GM18517 (cell line): ENCODE measurements around the gene RTN4R.

Source experiments
- ATAC-seq: cut with Tn5 transposase; IDR thresholded peaks from one replicate; pipeline ENCODE4 v1.9.1; 2021; ENCODE audit warnings: mild to moderate bottlenecking, moderate library complexity; ENCODE audit not compliant: unreplicated experiment

The RTN4R gene

GRCh38 chr22:20258584-20259326 lies 9.4 kb downstream of the RTN4R start:
- no peak for ATAC-seq

- no peak for ATAC-seq
These were observed 10.2 kb downstream of the RTN4R start for GRCh38 chr22:20258021-20258299.

DNA sequence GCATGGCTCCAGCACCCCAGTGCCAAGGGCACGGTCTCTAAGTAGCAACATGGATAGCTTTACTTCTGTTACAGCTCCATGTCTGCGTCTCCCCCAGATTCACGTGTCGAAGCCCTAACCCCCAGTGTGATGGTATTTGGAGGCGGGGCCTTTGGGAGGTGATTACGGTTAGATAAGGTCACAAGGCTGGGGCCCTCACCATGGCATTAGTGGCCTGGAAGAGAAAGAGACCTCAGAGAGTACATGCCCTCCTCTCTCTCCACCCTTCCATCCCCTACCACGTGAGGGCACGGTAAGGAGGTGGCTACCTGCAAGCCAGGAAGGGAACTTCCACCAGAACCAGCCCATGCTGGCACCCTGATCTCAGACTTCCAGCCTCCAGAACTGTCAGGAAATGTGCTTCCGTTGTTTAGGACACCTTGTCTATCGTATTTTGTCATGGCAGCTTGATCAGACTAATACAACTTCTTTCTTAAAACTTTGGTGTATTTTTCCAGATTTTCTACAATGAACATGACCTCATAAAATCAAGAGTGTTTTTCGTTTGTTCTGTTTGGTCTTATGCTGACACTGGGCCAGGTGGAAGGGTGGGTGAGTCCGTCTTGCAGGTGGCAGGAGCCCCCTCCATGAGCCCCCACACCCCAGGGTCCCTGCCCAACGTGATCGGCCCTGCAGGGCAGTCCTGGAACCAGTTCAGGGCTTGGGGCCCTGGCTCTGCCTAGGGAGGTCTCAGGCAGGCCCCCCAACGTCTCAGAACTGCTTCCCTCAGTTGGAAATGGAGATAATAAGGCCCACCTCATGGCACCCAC lies 10.7 kb downstream of the RTN4R start:
- no peak for ATAC-seq

GRCh38 chr22:20256551-20257211 lies 11.4 kb downstream of the RTN4R start:
- ATAC-seq, result no peak

DNA sequence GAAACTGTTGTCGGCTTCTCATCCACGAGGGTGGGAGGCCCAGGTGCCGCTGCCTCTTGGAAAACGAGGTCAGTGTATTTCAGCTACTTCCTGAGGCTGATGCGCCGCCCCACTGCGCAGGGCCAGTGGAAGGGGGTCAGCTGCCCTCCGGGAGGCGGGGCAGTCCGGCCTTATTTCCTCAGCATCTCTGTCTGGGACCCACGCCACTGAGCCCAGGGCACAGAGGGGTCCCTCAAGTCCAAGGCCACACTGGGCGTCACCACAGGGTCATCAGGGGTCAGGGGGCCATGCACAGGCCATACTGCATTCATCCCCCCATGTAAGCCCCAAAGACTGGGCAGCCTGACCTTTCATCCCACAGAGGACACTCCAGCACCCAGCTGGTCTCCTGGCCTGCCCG lies 12.1 kb downstream of the RTN4R start:
- no peak for ATAC-seq

GRCh38 chr22:20254975-20255946 lies 12.9 kb downstream of the RTN4R start:
- no peak for ATAC-seq

GRCh38 chr22:20253161-20253560 lies 15.0 kb downstream of the RTN4R start:
- no peak for ATAC-seq

- no peak for ATAC-seq
These were observed 16.1 kb downstream of the RTN4R start for GRCh38 chr22:20251981-20252380.

DNA sequence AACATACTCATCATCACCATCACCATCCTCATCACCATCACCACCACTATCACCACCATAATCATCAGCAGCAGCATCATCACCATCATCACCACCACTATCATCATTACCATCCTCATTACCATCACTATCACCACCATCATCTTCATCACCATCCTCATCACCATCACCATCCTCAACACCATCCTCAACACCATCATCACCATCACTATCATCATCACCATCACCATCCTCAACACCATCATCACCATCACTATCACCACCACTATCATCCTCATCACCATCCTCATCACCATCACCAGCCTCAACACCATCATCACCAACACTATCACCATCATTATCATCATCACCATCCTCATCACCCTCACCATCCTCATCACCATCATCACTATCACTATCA lies 16.6 kb downstream of the RTN4R start:
- no peak for ATAC-seq

DNA sequence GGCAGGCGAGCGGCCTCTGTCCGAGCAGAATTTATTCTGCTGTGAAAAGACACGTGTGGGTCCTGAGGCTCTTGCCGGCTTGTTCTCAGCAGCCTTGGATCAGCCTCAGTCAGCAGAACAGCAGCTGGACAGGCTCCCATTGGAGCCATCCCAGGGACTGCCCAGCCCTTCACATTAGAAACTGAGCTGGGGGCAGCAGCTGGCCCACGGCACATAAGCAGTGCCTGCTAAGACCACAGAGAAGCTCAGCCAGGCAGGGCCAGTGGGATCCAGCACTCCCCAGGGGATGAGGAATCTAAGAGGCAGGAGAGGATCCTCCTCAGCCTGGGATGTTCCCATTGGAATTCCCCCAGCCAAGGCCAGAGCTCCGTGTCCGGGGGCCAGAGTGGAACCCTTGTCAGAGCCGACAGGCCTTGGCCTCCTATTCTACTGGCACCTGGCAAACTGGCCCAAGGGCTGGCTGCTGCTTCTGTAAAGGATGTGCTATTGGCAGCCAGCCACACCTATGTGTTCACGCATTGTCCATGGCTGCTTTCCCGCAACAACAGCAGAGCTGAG lies 18.2 kb downstream of the RTN4R start:
- no peak for ATAC-seq

DNA sequence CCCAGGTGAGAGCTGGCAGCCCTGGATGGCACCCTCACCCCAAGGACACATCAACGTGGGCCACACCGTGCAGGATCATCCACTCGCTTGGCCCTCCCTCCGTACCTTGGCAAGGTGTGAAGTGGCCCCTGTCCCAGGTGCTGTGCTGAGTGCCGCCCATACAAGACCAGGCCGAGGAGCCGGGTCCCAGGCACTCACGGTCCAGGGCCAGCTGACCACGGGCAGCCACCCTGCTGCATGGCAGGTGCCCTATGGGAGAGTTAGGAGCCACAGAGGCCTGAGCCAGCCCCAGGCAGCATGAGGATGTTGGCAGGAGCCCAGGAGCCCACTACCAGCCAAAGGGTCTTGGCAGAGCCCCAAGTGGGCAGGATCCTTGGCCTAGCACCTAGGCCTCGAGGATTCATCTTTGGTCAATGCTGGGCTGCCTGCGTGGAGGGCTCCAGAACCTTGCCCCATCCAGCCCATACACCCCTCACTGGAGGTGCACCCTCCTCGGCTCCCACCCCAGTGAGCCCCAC lies 19.6 kb downstream of the RTN4R start:
- ATAC-seq, result no peak

DNA sequence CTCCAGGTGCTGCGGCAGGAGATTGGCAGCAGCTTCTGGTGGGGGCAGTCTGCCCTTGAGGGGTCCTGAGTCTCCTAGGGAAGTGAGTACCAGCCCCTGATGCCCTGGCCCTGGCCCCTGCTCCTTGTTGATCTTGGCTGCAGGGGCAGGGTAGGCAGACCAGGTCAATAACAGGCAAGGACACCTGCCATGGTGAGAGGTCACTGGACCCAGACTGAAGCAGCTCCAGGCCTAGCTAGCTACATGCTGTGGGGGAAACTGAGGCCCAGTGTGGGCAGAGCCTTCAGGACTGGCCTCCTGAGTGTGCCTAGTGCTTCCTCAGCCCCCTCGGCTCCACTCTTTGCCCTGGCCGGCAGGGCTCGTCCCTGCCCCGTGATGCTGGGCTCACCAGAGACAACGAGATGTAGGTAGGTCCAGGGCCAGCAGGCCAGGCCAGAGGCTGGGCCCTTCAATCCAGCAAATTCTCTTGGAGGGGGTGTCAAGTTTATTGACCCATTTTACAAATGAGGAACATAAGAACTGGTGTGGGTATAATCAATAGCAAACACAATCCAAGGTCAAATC lies 20.4 kb downstream of the RTN4R start:
- no peak for ATAC-seq

GRCh38 chr22:20247010-20247505 lies 21.1 kb downstream of the RTN4R start:
- no peak for ATAC-seq

DNA sequence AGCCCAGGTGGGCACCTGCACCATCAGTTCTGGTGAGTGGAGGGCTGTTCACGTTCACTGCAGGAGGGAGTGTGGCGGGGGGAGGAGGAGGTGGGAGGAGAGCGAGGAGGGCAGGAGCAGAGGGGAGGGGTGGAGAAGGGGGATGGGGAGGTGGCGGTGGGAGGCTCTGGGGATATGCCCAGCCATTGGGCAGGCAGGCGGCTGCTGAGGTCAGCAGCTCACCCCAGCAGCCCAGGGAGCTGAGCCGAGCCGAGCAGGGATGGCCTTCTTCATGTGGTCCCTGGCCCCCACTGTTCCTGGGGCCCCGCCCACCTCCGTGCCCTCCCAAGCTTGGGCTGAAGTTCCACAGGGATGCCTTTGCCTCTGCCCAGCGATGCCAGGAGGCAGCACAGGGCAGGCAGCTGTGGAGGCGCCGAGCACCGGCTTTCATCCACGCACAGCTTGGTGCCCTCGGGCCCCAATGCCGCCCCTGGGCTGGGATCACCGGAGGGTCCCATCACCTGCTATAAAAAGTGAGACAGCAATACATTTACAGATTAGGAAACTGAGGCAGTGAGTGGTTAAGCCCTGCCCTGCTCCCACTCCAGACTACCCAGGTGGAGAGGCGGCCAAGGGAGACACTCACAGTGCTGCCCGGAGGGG lies 21.6 kb downstream of the RTN4R start:
- ATAC-seq, result no peak

DNA sequence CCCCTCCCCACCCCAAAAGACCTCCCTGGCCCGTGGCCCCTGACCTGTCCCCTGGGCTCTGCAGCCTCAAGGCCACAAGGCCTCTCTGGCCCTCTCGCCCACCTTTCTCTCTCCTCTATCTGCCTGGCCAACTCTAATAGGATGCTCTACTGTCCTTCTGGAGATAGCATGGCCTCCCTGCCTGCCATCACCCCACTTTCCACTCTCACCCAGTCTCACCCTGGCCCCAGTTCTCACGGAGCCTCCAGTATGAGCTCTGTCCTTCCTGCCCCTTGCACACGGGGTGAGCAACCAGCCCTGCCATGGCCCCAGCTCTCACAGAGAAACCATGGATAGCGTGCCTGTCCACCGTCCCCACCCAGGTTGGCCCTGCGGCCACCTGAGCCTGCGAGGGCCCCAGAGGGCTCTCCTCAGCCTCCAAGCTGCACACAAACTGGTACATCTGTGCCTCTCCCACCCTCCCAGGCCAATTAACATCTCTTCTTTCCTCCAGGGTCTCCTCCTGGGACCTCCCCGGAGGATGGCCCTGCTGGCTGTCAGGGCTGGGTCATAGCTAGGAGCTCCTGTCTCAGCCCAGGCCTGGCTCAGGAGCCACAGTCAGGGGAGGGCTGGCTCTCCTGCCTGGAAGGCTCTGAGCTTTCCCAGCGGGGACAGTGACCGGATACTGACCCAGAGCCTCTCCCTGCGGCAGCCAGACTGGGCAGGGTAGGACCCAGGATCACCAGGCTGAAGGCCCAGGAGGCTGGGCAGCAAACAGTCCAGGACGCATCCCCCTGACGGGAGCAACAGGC lies 22.3 kb downstream of the RTN4R start:
- ATAC-seq, result no peak

DNA sequence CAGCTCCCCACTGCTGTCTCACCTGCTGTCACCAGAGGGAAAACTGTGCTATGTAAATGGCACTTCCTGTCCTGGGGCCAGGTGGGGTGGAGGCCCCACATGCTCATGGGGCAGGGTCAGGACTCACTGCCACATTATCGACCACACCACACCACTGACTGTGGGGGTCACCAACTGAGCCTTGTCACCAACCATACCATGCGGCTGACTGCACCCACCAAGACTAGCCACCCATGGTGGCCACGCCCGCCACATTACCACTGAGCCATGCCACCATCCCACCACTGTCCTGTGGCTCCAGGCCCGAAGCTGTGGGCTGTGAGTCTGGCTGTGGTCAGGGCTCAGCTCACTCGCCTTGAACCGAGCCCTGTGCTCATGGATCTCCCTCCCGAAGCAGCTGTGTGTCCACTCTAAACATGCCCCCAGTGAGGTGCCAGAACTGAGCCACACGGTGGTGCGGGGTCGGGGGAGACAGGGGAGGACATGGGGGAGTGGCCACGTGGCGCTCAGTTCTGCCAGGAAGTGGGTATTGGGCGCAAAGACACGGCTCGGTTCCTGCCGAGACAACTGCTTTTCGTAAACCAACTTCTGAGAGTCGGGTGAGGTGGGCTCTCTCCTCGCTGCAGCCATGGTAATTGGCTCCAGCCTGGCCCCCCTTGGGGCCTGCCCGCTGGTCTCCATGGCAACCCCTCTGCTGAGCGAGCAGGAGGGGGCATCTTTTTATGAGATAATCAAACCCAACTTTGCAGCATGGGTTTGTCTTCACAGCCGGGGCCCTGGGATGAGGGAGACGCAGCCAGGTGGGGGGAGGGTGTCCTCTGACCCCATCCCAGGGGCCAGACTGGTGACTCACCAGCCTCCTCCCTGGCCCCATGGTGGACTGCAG lies 23.2 kb downstream of the RTN4R start:
- no peak for ATAC-seq

DNA sequence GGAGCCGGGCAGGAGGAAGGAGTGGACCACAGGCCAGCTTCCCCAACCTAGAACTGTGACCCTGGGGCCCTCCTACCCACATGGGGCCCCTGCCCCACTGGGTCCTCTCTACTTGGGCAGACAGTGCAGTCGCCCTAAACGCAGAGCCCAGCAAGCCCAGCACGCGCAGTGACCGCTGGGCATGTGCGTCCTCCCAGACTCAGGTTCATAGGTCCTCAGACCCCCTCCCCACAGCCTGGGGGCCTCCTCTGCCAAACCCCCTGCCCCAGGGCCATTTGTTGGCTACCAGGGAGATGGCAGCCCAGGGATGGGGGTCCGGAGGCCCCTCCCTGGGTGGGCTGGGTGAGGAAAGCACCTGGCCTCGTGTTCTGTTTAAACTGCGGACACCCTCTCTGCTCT lies 23.9 kb downstream of the RTN4R start:
- no peak for ATAC-seq
